Measurements from ENCODE around the gene PLEKHM3.

Gene PLEKHM3

DNA sequence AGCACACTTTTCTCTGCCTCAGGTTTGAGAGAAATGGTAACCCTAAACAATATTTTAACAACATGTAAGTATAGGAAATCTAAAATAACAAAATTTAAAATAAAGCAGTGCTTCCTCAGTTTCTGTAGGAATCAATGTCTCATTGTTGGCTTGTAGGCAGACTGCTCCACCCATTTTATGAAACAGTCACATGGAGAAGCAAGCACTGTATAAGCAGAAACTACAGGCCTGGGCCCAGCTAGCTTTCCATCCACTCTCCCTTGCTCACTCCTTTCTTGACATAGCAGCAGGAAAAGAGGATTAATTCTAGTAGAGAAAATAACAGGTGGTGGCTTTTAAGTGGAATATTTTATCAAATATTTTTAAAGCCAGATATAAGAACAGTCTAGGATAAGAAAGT lies 97.2 kb downstream of the PLEKHM3 start:
- DNase-seq, result no peak

DNA sequence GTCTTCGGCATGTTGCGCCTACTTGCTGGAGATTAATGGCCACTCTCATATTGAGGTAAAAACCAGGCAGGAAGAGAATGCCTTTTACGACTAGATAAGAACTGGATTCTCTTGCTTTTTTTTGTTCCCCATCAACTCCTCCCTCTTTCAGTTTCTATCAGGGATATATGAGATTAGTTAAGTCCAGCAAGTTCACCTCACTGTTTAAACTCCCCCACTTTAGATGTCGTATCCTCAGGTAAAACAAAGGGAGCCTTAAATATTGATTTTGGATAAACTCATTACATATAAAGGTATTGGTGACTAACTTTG lies 98.4 kb downstream of the PLEKHM3 start:
- Histone ChIP-seq H3K4me3 (no peak overlapping the region), H3K27me3 (no peaks in the 10 kb centered on the region), H3K4me1 (peaks cover 0 to 16% (median 14%) of the 10 kb centered on the region in 4 donors), H3K27ac (peak overlapping the region in 1 of 2 donors; percentile 44), H3K36me3 (peaks cover 6 to 14% (median 12%) of the 10 kb centered on the region in 3 donors), H3K9me3 (no peaks in the 10 kb centered on the region)
- no peak for DNase-seq
- intact Hi-C loops (cut with DNase I; ENCODE audit: low total_unique reads), result no loop called here
- TF ChIP-seq, protein P1, sequence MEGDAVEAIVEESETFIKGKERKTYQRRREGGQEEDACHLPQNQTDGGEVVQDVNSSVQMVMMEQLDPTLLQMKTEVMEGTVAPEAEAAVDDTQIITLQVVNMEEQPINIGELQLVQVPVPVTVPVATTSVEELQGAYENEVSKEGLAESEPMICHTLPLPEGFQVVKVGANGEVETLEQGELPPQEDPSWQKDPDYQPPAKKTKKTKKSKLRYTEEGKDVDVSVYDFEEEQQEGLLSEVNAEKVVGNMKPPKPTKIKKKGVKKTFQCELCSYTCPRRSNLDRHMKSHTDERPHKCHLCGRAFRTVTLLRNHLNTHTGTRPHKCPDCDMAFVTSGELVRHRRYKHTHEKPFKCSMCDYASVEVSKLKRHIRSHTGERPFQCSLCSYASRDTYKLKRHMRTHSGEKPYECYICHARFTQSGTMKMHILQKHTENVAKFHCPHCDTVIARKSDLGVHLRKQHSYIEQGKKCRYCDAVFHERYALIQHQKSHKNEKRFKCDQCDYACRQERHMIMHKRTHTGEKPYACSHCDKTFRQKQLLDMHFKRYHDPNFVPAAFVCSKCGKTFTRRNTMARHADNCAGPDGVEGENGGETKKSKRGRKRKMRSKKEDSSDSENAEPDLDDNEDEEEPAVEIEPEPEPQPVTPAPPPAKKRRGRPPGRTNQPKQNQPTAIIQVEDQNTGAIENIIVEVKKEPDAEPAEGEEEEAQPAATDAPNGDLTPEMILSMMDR (IDR thresholded peaks at IDR 0.05), result no peak

More for the DNA sequence above, 97.2 kb downstream of the PLEKHM3 start:
- TF ChIP-seq, protein P1 (IDR thresholded peaks at IDR 0.05), result no peak
- no peak overlapping the region for H3K4me3 ChIP-seq
- peaks cover 0 to 16% (median 14%) of the 10 kb centered on the region in 4 donors for H3K4me1 ChIP-seq
- no peaks in the 10 kb centered on the region for H3K27me3 ChIP-seq
- intact Hi-C loops (cut with DNase I; ENCODE audit: low total_unique reads), result no loop called here
- peaks cover 6 to 12% (median 10%) of the 10 kb centered on the region in 3 donors for H3K36me3 ChIP-seq
- no peak overlapping the region for H3K27ac ChIP-seq
- no peaks in the 10 kb centered on the region for H3K9me3 ChIP-seq

DNA sequence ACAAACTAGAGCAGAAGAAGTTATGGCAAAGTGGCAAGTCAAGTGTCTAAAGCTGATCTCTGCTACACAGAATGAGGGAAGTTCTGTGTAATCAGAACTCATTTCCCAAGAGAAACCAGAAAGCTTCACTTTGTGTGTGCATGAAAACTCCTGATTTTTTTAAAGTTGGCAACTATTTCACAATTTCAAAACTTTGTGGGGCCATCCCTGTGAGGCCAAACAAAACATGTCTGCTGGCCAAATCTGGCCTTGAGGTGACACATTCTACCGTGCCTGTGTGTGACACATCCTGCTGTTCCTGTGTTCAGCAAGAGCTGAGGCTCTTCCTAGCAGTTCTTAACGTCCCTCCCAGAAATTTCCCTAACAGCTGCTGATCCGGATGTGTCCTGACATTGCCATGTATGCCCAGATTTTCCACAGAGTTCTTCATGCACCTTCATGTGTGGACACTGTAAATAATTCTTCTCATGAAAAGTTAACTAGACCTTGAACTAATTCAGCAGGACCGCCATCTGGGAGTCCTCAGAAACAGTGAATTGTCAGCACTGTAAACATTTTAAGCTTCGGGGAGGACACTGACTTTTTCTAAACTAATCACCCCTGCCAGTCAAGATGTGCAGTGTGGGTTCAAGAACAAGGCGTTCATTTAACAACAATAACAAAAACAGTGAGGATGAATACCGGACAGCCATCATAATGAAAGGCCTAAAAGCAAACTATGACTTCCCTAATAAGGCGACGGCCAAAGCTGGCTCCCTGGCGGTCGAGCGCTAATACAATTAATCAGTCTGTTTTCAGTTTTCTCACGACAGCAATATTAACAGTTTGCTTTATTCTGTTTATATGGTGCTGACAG lies 99.0 kb downstream of the PLEKHM3 start:
- H3K9me3 ChIP-seq, result no peaks in the 10 kb centered on the region
- no peak overlapping the region for H3K4me3 ChIP-seq
- H3K4me1 ChIP-seq, result peaks cover 0 to 16% (median 14%) of the 10 kb centered on the region in 4 donors
- TF ChIP-seq, protein P1 (IDR thresholded peaks at IDR 0.05), result no peak
- H3K36me3 ChIP-seq, result peaks cover 6 to 14% (median 8%) of the 10 kb centered on the region in 3 donors
- peak; percentile 68 to 86 for DNase-seq
- intact Hi-C loops (cut with DNase I; ENCODE audit: low total_unique reads), result no loop called here
- H3K27ac ChIP-seq, result peak overlapping the region; percentile 25 to 44
- H3K27me3 ChIP-seq, result no peaks in the 10 kb centered on the region

DNA sequence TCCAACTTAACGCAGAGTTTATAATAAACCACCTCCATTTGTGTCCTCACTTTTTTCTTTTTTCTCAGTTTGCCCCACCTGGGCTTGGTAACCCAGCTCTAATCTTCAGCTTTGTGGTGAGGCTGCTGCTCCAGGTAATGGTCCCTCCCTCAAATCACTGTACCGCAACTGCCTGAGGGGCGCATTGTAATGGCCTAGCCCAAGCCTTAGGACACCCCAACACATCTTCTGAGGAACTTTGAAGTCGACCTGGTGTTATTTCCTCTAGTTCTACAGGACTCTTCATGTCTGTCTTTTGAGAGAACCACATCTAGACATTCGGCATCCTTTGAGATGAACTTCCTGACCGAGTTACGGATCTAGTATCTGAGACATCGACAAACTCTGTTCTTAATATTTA lies 99.7 kb downstream of the PLEKHM3 start:
- Histone ChIP-seq H3K4me1 (peaks cover 0 to 16% (median 14%) of the 10 kb centered on the region in 4 donors), H3K36me3 (peaks cover 2 to 11% (median 2%) of the 10 kb centered on the region in 3 donors), H3K27ac (peak overlapping the region; percentile 25 to 44), H3K4me3 (no peak overlapping the region), H3K9me3 (no peaks in the 10 kb centered on the region), H3K27me3 (no peaks in the 10 kb centered on the region)
- TF ChIP-seq, protein P1 (IDR thresholded peaks at IDR 0.05), result no peak
- intact Hi-C loops (cut with DNase I; ENCODE audit: low total_unique reads), result no loop called here
- no peak for DNase-seq

DNA sequence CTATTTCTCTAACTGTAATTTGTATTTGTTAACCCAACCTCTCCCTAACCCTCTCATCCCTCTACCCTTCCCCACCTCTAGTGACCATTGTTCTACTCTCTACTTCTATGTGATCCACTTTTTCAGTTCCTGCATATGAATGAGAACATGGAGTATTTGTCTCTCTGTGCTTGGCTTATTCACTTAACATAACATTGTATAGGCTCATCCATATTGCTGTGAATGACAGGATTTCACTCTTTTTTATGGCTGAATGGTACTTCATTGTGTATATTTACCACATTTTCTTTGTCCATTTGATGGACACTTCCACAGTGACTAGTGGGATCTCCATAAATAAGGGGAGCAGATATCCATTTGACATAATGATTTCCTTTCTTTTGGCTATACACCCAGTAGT lies 103.7 kb downstream of the PLEKHM3 start:
- DNase-seq, result no peak
- TF ChIP-seq, protein P1 (IDR thresholded peaks at IDR 0.05), result no peak
- H3K36me3 ChIP-seq, result peaks cover 0 to 13% (median 0%) of the 10 kb centered on the region in 3 donors
- H3K9me3 ChIP-seq, result no peaks in the 10 kb centered on the region
- H3K4me1 ChIP-seq, result peaks cover 0 to 13% (median 12%) of the 10 kb centered on the region in 4 donors
- no peak overlapping the region for H3K27ac ChIP-seq
- no peaks in the 10 kb centered on the region for H3K27me3 ChIP-seq
- H3K4me3 ChIP-seq, result no peak overlapping the region
- intact Hi-C loops (cut with DNase I; ENCODE audit: low total_unique reads), result no loop called here

Data from tibial artery (tissue), 4 donors.